EH (cell line): Measurements from ENCODE around the gene RIPPLY2.
A peak's percentile ranks its signal among the peaks of the same experiment; 100 is the strongest.
"Not testable (repeated sequence)": the region's sequence is repeated elsewhere in the genome, so short reads cannot be mapped to it uniquely, and the experiment has no call there.

Experiments used
- DNase-seq: peaks from one replicate; pipeline ENCODE4 v3.0.0-alpha.2; 2015; ENCODE audit warnings: low read depth

Gene RIPPLY2

GRCh38 chr6:83853178-83854000 is at the start of gene RIPPLY2:
Gene RIPPLY2 (plus strand): TSS chr6:83853360. CDS start chr6:83853417, 57 bp downstream.
- peak; percentile 25 for DNase-seq

GRCh38 chr6:83803492-83803891 is 49.7 kb upstream of the RIPPLY2 start:
- DNase-seq = not testable (repeated sequence)

GRCh38 chr6:83804886-83805285 is 48.3 kb upstream of the RIPPLY2 start:
- no peak for DNase-seq

DNA sequence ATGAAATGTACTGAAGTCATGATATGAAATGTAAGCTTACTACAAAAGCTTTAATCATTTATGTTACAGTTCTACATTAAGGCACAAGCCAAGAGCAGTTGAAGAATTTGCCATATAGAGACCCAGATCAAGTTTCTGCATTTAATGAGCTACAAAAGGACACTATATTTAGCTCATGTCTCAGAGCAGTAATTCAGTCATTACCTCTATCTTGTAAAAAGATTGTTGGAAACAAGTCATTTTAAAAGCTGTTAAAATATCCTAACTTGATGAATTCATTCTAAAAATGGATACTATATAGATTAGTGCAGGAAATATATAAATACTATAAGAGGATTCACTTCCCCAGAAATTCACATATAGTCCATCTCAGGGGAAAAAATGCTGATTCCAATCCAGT is 45.2 kb upstream of the RIPPLY2 start:
- no peak for DNase-seq

- no peak for DNase-seq
These were observed 44.2 kb upstream of the RIPPLY2 start for GRCh38 chr6:83808926-83809325.

DNA sequence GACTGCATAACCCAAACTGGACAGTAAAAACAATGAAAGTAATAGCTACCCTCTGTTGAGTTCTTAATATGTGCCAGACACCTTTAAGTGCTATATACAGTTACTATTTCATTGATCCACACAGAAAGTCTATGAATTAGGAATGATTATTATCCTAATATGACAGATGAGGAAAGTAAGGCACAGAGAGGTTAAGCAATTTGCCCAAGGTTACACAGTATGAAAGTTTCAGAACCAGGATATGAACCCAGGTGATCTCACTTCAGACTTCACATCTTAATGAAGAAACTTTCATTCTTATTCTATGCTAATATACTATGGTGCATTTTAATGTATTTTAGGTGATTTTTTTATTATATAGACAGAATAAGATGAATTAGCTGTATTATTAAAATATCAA is 40.6 kb upstream of the RIPPLY2 start:
- DNase-seq = no peak

- DNase-seq = peak; percentile 23
These were observed 37.4 kb upstream of the RIPPLY2 start for GRCh38 chr6:83815631-83816272.

- DNase-seq = no peak
These were observed 30.5 kb upstream of the RIPPLY2 start for GRCh38 chr6:83822629-83823169.

DNA sequence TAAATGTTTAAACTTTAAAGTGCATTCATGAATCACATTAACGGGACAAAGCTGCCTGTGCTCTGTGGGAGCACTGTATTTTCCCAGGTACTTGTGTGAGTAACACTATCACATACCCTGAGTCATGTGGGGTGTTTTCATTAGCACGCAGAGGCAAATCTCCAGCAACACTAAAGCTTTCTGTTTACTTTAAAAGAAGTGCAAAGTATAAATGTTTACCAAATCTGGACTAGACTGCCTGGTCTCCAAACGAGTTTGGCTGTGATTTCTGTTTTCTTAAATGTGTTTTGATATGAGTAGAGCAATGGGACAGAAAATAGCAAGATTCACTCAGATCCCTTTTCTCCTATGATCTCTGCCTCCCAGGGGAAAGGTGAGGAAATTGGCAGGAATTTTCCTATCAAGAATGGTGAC is 28.8 kb upstream of the RIPPLY2 start:
- peak; percentile 3 for DNase-seq

GRCh38 chr6:83824831-83825230 is 28.3 kb upstream of the RIPPLY2 start:
- no peak for DNase-seq

DNA sequence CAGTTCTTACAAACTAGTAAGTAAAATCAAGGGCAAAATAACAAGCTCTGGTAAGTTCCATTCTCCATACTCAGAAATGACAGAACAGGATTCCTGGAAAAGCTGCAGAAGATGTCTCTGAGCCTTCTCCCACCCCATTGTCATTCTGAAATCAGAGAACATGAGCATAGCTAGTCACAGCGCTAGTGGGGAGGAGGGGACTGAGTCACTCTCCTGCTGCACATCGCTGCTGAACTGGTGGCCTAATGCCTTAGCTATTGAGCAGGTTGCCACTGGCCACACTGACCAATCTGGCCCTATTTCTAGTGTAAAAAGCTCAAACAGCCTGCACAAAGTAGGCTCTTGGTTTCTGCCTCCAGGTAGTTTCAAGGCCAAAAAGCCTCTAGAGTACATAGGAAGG is 26.1 kb upstream of the RIPPLY2 start:
- no peak for DNase-seq

DNA sequence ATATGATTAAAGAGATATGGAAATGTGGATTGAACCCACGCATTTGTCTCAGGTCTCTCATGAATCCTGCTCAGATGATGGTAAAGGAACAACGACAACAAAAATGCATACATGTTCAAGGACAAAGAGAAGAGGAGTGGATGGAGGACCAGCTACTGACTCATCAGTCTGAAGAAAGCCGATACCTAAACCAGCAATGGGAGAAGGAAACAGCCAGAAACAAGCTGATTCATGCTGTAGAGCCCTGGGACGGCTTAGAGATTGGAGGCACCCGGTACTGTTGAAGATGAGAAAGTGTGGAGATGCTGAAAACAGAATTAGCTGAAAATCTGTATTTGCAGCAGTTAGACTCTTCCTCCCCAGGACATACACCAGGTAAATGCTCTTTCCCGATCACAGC is 14.4 kb upstream of the RIPPLY2 start:
- DNase-seq = no peak

DNA sequence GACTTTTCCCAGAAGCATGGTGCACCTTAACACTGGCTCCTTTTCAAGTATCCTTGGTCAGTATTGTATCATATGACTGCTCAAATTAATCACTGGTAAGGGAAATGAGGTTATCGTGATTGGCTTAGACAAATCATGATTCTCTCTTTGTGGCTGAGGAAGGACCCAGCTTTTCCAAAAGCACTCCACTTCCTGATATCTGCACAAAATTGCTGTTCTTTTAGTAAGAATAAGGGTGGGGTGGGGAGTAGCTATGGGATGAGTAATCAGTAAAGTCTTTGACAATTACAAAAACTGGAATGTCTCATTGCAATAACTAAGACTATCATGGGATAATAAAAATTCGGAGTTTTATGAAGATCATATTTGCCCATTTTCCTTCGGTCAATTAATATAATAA is 9.0 kb upstream of the RIPPLY2 start:
- DNase-seq = no peak

DNA sequence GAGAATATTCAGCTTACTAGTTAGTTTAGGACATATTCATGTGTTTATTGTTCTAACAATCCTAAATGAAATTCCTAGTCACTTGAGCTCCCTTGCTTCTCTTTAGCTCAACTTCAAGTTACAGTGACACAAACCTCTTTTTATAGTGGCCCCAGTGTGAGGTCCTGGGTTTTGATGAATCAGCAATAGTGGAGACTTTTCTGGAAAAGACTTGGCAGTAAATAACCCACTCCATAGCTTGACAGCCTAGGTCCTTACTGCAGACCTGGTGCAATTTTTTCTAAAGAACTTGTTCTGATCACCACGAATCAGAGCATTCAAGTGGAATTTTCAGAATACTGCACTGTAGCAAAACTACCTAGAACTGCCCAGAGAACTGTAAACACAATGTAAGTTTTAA is 6.9 kb upstream of the RIPPLY2 start:
- no peak for DNase-seq

DNA sequence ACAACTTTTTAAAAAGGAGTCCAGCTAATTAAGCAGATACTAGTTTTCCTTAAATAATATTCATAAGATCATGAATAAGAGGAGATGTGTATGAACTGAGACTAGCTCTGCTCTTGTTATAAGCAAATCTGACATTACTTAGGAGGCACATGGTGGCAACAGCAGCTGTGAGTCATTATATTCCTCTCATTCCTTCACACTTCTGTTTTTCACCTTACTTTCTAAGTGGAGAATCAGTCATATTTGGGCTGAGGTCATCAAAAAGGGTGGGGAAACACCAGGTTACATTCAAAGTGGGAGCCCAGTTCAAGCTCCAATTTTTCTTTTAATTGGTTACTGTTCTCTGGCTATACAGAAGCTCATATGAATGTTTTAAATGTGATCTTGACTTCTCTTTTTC is 6.0 kb upstream of the RIPPLY2 start:
- no peak for DNase-seq

- DNase-seq = no peak
These were observed 4.0 kb upstream of the RIPPLY2 start for GRCh38 chr6:83849127-83849526.

DNA sequence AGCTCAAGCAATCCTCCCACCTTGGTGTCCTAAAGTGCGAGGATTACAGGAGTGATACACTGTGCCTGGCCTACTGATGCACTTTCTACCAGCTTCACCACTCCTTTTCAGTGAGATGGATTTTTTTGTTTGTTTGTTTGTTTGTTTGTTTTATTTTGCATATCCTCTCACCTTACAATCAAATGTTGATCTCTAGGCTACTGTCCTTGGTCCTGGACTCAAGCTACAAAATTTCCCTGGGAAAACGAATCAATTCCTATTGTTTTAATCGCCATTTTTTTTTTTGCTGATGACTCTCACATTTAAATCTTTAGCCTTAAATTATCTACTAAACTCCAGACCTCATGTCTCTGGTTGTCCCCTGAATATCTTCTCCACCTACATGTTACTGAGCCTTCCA is 3.5 kb upstream of the RIPPLY2 start:
- DNase-seq = no peak

GRCh38 chr6:83852528-83853177 is 507 bp upstream of the RIPPLY2 start:
- no peak for DNase-seq

- no peak for DNase-seq
These were observed 891 bp downstream of the RIPPLY2 start for GRCh38 chr6:83854001-83854501.

DNA sequence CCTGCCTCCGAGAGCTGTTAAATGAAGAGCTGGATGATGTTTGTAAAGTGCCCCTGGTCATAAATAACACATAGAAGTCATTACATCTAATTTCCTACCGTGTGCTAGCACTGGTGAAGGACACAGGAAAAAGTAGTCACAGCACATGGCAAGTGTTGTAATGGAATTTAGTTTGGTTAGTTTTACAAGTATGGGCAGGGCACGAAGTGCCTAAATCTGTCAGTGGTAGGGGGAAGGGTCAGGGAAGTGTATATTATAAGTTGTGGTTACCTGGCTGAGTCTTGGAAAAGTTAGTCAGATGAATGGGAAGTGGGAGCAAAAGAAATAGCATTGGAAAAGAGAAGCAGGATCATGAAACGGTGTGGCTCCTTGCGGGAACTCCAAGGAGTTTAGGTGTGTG is 1.6 kb downstream of the RIPPLY2 start:
- no peak for DNase-seq

DNA sequence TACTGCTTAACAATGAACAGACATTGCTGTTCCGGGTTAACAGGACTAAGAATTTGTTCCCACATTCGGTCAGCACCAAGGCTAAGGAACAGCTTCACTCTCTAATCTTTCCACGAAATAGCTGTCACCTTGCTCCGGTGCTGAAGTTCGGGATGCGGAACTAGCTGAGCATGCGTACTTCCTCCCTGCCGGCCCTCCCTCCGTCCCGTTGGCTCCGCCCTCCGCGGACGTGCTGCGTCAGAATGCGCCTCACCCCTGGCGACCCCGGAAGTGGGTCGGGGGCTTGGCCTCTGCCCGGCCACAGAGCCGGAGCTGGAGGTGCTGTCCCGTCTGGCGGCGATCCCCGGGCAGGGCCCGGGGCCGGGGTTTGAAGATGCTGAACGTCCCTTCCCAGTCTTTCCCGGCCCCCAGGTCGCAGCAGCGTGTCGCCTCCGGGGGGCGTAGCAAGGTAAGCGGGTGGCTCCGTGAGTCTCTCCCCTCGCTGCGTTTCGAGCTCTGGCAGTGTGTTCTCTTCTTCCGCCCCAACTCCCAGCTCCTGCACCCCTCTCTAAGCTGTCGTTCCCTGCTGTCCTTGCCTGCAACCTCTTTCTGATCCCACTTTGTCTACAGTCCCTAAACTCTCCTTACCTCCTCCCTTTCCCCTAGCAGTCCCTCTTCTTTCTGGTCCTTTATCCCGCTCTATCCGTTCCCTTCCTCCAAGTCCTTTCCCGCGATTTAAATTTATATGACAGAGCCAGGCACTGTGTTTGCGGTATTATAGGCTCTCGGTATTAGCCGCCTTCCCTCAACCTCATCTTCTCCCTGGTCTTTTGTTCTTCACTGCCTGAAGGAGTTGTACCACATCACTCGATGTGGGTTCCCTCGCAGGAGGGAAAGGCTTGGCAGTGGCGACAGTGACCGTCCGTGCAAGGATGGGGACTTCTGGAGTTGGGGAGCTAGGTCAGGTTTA is 6.5 kb downstream of the RIPPLY2 start, which contains the start of gene CYB5R4:
CYB5R4 (plus strand) TSS at position 280 of the 949 bp plus-strand sequence; CDS start at position 374, 94 bp downstream.
- peak; percentile 95 for DNase-seq
